ENCODE measurements around the gene PPP2R5C.

DNA sequence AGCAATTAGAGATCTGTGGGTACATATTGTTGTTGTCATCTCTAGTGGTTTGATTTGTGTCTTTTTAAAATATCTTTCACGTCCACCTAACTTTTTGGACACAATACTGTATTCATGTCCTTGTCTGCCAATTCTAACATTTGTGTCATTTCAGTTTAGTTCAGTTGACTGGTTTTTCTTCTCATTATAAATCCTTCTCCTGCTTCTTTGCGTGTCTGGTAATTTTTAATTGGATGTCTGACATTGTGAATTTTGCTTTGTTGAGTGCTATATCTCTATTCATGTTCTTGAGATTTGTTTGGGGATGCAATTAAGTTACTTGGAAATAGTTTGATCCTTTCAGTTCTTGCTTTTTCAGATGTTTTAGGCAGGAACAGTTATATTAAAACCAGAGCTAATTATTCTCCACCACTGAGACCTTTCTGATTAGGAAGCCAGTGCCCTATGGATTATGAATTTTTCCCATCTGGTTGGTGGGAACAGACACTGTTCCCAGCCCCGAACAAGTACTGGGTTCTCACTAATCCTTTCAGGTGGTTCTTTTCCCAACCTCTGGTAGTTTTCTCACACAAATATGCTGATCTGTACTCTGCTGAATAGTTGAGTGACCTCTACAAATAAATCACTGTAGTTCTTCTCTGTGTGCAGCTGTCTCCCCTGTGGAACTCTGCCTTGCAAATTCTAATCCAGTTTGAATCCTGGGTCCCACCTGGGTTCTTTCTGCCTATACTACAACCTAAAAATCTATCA is 111.7 kb downstream of the PPP2R5C start:
- TF ChIP-seq, protein P1, sequence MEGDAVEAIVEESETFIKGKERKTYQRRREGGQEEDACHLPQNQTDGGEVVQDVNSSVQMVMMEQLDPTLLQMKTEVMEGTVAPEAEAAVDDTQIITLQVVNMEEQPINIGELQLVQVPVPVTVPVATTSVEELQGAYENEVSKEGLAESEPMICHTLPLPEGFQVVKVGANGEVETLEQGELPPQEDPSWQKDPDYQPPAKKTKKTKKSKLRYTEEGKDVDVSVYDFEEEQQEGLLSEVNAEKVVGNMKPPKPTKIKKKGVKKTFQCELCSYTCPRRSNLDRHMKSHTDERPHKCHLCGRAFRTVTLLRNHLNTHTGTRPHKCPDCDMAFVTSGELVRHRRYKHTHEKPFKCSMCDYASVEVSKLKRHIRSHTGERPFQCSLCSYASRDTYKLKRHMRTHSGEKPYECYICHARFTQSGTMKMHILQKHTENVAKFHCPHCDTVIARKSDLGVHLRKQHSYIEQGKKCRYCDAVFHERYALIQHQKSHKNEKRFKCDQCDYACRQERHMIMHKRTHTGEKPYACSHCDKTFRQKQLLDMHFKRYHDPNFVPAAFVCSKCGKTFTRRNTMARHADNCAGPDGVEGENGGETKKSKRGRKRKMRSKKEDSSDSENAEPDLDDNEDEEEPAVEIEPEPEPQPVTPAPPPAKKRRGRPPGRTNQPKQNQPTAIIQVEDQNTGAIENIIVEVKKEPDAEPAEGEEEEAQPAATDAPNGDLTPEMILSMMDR (IDR thresholded peaks at IDR 0.05 in 2 of 3, conservative IDR thresholded peaks at IDR 0.05 in 1 of 3; ENCODE audit: insufficient read depth in 2 of 3, low read depth in 1 of 3, low read length in 3 of 3), result no peak
- TF ChIP-seq FOS (IDR thresholded peaks at IDR 0.05; ENCODE audit: extremely low read depth, insufficient read length) (no peak), HCFC1 (IDR thresholded peaks at IDR 0.05; ENCODE audit: low read depth, low read length) (no peak), THRAP3 (IDR thresholded peaks at IDR 0.05; ENCODE audit: borderline replicate concordance) (no peak), RFX5 (IDR thresholded peaks at IDR 0.05; ENCODE audit: low read depth, low read length) (no peak), CBX5 (IDR thresholded peaks at IDR 0.05; ENCODE audit: borderline replicate concordance, low read depth) (no peak), POLR2A (conservative IDR thresholded peaks at IDR 0.05) (no peak)
- TF ChIP-seq, protein P2, sequence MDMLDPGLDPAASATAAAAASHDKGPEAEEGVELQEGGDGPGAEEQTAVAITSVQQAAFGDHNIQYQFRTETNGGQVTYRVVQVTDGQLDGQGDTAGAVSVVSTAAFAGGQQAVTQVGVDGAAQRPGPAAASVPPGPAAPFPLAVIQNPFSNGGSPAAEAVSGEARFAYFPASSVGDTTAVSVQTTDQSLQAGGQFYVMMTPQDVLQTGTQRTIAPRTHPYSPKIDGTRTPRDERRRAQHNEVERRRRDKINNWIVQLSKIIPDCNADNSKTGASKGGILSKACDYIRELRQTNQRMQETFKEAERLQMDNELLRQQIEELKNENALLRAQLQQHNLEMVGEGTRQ (CRISPR knock-in tag; IDR thresholded peaks at IDR 0.05), result no peak
